GM23338 (cell line): ENCODE data around the gene FUT1. TPM values are rescaled to one million over a fixed set of nuclear protein-coding genes. Genes with fewer than 3 reads are reported as not detected.
A peak's percentile ranks its signal among the peaks of the same experiment; 100 is the strongest.

Experiments
- ATAC-seq: fragments of 200-7000 bp; cut with Tn5 transposase; 3 replicates; pipeline ENCODE4 v1.9.1; 2020
- DNase-seq: peaks from one replicate; pipeline ENCODE4 v3.0.0-alpha.2; 2015; ENCODE audit warnings: low spot score
- H2AFZ ChIP-seq: fragments of 200-600 bp; sonication (generic); 2 replicates; pipeline ENCODE4 v1.8.0; 2016; ENCODE audit warnings: antibody characterized with exemption, mild to moderate bottlenecking, moderate library complexity
- H3F3A ChIP-seq: fragments of 200-600 bp; sonication (generic); replicated peaks from 2 replicates; pipeline ENCODE4 v1.8.0; 2017; ENCODE audit warnings: antibody characterized with exemption, mixed run types, low read depth
- H3K27ac ChIP-seq: fragments of 200-600 bp; sonication (generic); 2 replicates; pipeline ENCODE4 v1.6.1; 2016; ENCODE audit warnings: low read depth
- H3K27me3 ChIP-seq: fragments of 200-600 bp; sonication (generic); 2 replicates; pipeline ENCODE4 v1.8.0; 2016; ENCODE audit warnings: mild to moderate bottlenecking, mixed run types, moderate library complexity; ENCODE audit not compliant: insufficient read depth
- H3K36me3 ChIP-seq: fragments of 200-600 bp; sonication (generic); 2 replicates; pipeline ENCODE4 v1.8.0; 2016; ENCODE audit warnings: mild to moderate bottlenecking; ENCODE audit not compliant: insufficient read depth
- H3K4me1 ChIP-seq: fragments of 200-600 bp; sonication (generic); 2 replicates; pipeline ENCODE4 v1.8.0; 2016; ENCODE audit warnings: mild to moderate bottlenecking, moderate library complexity; ENCODE audit not compliant: insufficient read depth
- H3K4me2 ChIP-seq: fragments of 200-600 bp; sonication (generic); 2 replicates; pipeline ENCODE4 v1.7.1; 2017; ENCODE audit warnings: mixed run types
- H3K4me3 ChIP-seq: fragments of 200-600 bp; sonication (generic); 2 replicates; pipeline ENCODE4 v1.6.1; 2016; ENCODE audit warnings: mixed run types
- H3K79me2 ChIP-seq: fragments of 200-600 bp; sonication (generic); replicated peaks from 2 replicates; pipeline ENCODE4 v1.8.0; 2017; ENCODE audit warnings: mild to moderate bottlenecking; ENCODE audit not compliant: insufficient read depth
- H3K9me2 ChIP-seq: fragments of 200-600 bp; sonication (generic); 2 replicates; pipeline ENCODE4 v1.8.0; 2017; ENCODE audit not compliant: insufficient read depth
- H4K20me1 ChIP-seq: fragments of 200-600 bp; sonication (generic); replicated peaks from 2 replicates; pipeline ENCODE4 v1.8.0; 2017; ENCODE audit warnings: mild to moderate bottlenecking; ENCODE audit not compliant: insufficient read depth
- H3K27ac Mint-ChIP-seq: 2 replicates; pipeline ENCODE4 v1.8.0; 2020; ENCODE audit warnings: inconsistent platforms, mild to moderate bottlenecking, moderate library complexity, mixed read lengths
- H3K27me3 Mint-ChIP-seq: 3 replicates; pipeline ENCODE4 v1.8.0; 2022; ENCODE audit warnings: low read depth, mild to moderate bottlenecking, moderate library complexity, mixed read lengths, inconsistent platforms; ENCODE audit not compliant: insufficient read depth, poor library complexity
- H3K36me3 Mint-ChIP-seq: 3 replicates; pipeline ENCODE4 v1.8.0; 2021; ENCODE audit warnings: low read depth, mild to moderate bottlenecking, inconsistent platforms, moderate library complexity, mixed read lengths
- H3K4me1 Mint-ChIP-seq: 3 replicates; pipeline ENCODE4 v1.8.0; 2020; ENCODE audit warnings: mild to moderate bottlenecking, inconsistent platforms, mixed read lengths
- H3K4me3 Mint-ChIP-seq: 3 replicates; pipeline ENCODE4 v1.8.0; 2021; ENCODE audit warnings: moderate library complexity, mild to moderate bottlenecking, inconsistent platforms, mixed read lengths
- H3K9me3 Mint-ChIP-seq: 3 replicates; pipeline ENCODE4 v1.8.0; 2020; ENCODE audit warnings: moderate library complexity, mild to moderate bottlenecking, inconsistent platforms, mixed read lengths
- CREB1 ChIP-seq: fragments of 250-450 bp; sonication (Bioruptor Pico); IDR thresholded peaks from 2 replicates; pipeline ENCODE4 v1.5.0; 2020; ENCODE audit warnings: low read depth, mild to moderate bottlenecking, moderate library complexity
- EZH2 ChIP-seq: fragments of 200-600 bp; sonication (generic); IDR thresholded peaks from one replicate; pipeline ENCODE4 v1.8.0; 2017; ENCODE audit warnings: antibody characterized with exemption, mild to moderate bottlenecking, low read depth; ENCODE audit not compliant: unreplicated experiment
- EZH2phosphoT487 ChIP-seq: fragments of 200-600 bp; sonication (generic); IDR thresholded peaks from one replicate; pipeline ENCODE4 v1.8.1; 2018; ENCODE audit warnings: antibody characterized with exemption; ENCODE audit not compliant: unreplicated experiment
- JUNB ChIP-seq: IDR thresholded peaks from one replicate; pipeline ENCODE4 v1.6.1; 2016; ENCODE audit warnings: antibody characterized with exemption; ENCODE audit not compliant: unreplicated experiment
- NANOG ChIP-seq: IDR thresholded peaks from 2 replicates; pipeline ENCODE4 v1.6.1; 2016; ENCODE audit warnings: antibody characterized with exemption, borderline replicate concordance
- POLR2AphosphoS5 ChIP-seq: IDR thresholded peaks from 2 replicates; pipeline ENCODE4 v1.6.1; 2016; ENCODE audit warnings: antibody characterized with exemption, low read depth
- STAT1 ChIP-seq: IDR thresholded peaks from one replicate; pipeline ENCODE4 v1.6.1; 2016; ENCODE audit warnings: antibody characterized with exemption; ENCODE audit not compliant: unreplicated experiment
- ZNF114 ChIP-seq: fragments of 250-450 bp; sonication (Bioruptor Pico); IDR thresholded peaks from 2 replicates; pipeline ENCODE4 v1.5.0; 2020; ENCODE audit warnings: mild to moderate bottlenecking, moderate library complexity
- ZNF331 ChIP-seq: fragments of 250-450 bp; sonication (Bioruptor Pico); IDR thresholded peaks from 2 replicates; pipeline ENCODE4 v1.5.0; 2020; ENCODE audit warnings: low read depth, mild to moderate bottlenecking, moderate library complexity
- polyA plus RNA-seq: library from polyadenylated mRNA; unstranded; fragments of >200 nt; fragmentation: Nextera tagmentation; extraction: Ambion mirVana; gene quantifications from 2 replicates; pipeline ENCODE4 v1.2.1, GENCODE V29; 2016
- total RNA-seq: library from RNA; depleted of rRNA; stranded (reverse); fragments of >200 nt; shearing (Covaris generic); gene quantifications from 2 replicates; pipeline ENCODE4 v1.2.3, GENCODE V29; 2014
- TF ChIP-seq, protein P1 (sequence below): IDR thresholded peaks from 2 replicates; pipeline ENCODE4 v1.6.1; 2016; ENCODE audit warnings: antibody characterized with exemption
- TF ChIP-seq, protein P2 (sequence below): fragments of 250-450 bp; sonication (Bioruptor Pico); IDR thresholded peaks from 2 replicates; pipeline ENCODE4 v1.5.0; 2020; ENCODE audit warnings: mild to moderate bottlenecking, moderate library complexity

FUT1 gene
- total and polyA plus RNA-seq, 2 experiments from 2014 or later = 4.4 to 20.8 TPM

DNA sequence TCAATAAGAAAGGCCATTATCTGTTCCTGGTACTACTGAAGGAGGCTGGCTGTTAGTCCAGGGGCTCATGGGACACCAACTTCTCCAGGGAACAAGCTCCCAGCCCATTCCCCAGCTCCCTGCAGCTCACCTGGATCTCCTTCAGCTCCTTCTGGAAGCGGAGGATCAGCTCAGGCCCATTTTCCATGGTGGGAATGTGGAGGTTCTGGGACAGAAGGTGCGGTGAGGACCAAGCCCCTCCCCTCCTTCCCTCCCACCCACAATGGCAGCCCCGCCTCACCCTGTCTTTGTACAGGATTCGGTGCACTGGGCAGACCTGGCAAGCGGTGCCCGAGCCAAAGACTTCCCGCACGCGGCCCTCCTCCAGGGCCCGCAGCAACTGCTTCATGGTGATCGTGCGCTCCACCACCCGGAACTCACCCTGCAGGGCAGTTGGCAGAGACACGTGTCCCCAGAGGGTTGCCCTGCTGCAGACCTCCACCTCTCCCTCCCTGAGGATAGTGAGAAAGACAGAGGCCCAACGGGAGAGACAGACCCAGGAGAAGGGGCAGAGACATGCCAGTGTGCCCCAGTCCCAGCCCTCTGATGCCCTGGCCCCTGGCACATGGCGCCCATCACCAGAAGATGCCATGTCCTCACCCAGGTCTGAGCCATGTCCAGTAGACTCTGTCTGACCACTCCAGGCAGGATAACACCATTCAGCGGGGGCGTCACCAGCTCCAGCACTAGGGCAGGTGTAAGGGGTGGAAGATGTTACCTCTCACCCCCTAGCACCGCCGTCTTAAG, 44.0 kb upstream of the FUT1 start:
- Histone ChIP-seq H3K36me3 (no peaks in the 10 kb centered on the region), H3K27ac (no peak overlapping the region), H4K20me1 (no peaks in the 10 kb centered on the region), H3K9me2 (no peaks in the 10 kb centered on the region), H3K79me2 (no peaks in the 10 kb centered on the region), H3K27me3 (no peaks in the 10 kb centered on the region), H3F3A (peaks cover 5% of the 10 kb centered on the region; the same call in 1 of the 2 replicates), H3K4me2 (no peak overlapping the region), H3K4me3 (no peak overlapping the region), H2AFZ (no peak overlapping the region), H3K4me1 (peaks cover 14% of the 10 kb centered on the region)
- H3K36me3 Mint-ChIP-seq = no peaks in the 10 kb centered on the region; the same call in 2 of the 3 replicates
- no peak overlapping the region for H3K4me3 Mint-ChIP-seq
- peaks cover 12% of the 10 kb centered on the region for H3K27me3 Mint-ChIP-seq
- peaks cover 26% of the 10 kb centered on the region; the same call in 2 of the 3 replicates for H3K4me1 Mint-ChIP-seq
- no peak for DNase-seq
- H3K9me3 Mint-ChIP-seq = no peaks in the 10 kb centered on the region
- no peak for ATAC-seq
- no peak overlapping the region for H3K27ac Mint-ChIP-seq
- TF ChIP-seq NANOG (no peak), ZNF114 (CRISPR knock-in tag) (no peak), EZH2 (no peak), STAT1 (no peak), CREB1 (CRISPR knock-in tag) (no peak)

DNA sequence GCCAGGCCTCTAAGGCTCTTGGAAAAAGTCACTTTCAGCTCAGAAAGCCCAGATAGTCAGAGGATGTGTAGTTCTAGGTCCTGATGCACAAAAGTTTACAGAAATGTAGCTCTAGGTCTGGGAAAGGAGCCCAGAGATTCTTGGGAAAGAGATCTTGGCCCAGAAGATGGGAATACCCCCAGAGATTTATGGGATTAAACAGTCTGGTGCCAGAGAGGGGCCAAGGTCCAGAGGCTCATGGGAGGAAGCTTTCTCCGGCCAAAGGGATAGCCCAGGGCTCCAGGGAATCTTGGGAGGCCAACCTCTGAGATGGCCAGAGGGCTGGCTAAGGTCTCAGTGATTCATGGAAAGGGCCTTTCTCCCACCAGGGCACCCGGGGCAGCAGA, 43.2 kb upstream of the FUT1 start:
- Mint-ChIP-seq H3K36me3 (no peaks in the 10 kb centered on the region; the same call in 2 of the 3 replicates), H3K27me3 (peaks cover 12% of the 10 kb centered on the region), H3K4me1 (peaks cover 26% of the 10 kb centered on the region; the same call in 2 of the 3 replicates), H3K27ac (0 out of 2 replicates have a peak overlapping the region, but pooled peaks have one; percentile 99), H3K9me3 (no peaks in the 10 kb centered on the region), H3K4me3 (peak overlapping the region; percentile 95; the same call in 1 of the 3 replicates)
- Histone ChIP-seq H3F3A (peaks cover 5% of the 10 kb centered on the region; the same call in 1 of the 2 replicates), H3K36me3 (no peaks in the 10 kb centered on the region), H2AFZ (no peak overlapping the region), H3K4me2 (no peak overlapping the region), H3K4me3 (no peak overlapping the region), H3K79me2 (no peaks in the 10 kb centered on the region), H3K27me3 (no peaks in the 10 kb centered on the region), H3K27ac (no peak overlapping the region), H3K9me2 (no peaks in the 10 kb centered on the region), H3K4me1 (peaks cover 14% of the 10 kb centered on the region), H4K20me1 (no peaks in the 10 kb centered on the region)
- no peak for DNase-seq
- no peak for ATAC-seq
- TF ChIP-seq EZH2 (no peak), ZNF114 (CRISPR knock-in tag) (no peak), STAT1 (no peak), EZH2phosphoT487 (no peak), POLR2AphosphoS5 (no peak), CREB1 (CRISPR knock-in tag) (no peak), JUNB (no peak), NANOG (no peak), ZNF331 (CRISPR knock-in tag) (no peak)
- TF ChIP-seq, protein P1, sequence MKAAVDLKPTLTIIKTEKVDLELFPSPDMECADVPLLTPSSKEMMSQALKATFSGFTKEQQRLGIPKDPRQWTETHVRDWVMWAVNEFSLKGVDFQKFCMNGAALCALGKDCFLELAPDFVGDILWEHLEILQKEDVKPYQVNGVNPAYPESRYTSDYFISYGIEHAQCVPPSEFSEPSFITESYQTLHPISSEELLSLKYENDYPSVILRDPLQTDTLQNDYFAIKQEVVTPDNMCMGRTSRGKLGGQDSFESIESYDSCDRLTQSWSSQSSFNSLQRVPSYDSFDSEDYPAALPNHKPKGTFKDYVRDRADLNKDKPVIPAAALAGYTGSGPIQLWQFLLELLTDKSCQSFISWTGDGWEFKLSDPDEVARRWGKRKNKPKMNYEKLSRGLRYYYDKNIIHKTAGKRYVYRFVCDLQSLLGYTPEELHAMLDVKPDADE = no peak
- TF ChIP-seq, protein P2, sequence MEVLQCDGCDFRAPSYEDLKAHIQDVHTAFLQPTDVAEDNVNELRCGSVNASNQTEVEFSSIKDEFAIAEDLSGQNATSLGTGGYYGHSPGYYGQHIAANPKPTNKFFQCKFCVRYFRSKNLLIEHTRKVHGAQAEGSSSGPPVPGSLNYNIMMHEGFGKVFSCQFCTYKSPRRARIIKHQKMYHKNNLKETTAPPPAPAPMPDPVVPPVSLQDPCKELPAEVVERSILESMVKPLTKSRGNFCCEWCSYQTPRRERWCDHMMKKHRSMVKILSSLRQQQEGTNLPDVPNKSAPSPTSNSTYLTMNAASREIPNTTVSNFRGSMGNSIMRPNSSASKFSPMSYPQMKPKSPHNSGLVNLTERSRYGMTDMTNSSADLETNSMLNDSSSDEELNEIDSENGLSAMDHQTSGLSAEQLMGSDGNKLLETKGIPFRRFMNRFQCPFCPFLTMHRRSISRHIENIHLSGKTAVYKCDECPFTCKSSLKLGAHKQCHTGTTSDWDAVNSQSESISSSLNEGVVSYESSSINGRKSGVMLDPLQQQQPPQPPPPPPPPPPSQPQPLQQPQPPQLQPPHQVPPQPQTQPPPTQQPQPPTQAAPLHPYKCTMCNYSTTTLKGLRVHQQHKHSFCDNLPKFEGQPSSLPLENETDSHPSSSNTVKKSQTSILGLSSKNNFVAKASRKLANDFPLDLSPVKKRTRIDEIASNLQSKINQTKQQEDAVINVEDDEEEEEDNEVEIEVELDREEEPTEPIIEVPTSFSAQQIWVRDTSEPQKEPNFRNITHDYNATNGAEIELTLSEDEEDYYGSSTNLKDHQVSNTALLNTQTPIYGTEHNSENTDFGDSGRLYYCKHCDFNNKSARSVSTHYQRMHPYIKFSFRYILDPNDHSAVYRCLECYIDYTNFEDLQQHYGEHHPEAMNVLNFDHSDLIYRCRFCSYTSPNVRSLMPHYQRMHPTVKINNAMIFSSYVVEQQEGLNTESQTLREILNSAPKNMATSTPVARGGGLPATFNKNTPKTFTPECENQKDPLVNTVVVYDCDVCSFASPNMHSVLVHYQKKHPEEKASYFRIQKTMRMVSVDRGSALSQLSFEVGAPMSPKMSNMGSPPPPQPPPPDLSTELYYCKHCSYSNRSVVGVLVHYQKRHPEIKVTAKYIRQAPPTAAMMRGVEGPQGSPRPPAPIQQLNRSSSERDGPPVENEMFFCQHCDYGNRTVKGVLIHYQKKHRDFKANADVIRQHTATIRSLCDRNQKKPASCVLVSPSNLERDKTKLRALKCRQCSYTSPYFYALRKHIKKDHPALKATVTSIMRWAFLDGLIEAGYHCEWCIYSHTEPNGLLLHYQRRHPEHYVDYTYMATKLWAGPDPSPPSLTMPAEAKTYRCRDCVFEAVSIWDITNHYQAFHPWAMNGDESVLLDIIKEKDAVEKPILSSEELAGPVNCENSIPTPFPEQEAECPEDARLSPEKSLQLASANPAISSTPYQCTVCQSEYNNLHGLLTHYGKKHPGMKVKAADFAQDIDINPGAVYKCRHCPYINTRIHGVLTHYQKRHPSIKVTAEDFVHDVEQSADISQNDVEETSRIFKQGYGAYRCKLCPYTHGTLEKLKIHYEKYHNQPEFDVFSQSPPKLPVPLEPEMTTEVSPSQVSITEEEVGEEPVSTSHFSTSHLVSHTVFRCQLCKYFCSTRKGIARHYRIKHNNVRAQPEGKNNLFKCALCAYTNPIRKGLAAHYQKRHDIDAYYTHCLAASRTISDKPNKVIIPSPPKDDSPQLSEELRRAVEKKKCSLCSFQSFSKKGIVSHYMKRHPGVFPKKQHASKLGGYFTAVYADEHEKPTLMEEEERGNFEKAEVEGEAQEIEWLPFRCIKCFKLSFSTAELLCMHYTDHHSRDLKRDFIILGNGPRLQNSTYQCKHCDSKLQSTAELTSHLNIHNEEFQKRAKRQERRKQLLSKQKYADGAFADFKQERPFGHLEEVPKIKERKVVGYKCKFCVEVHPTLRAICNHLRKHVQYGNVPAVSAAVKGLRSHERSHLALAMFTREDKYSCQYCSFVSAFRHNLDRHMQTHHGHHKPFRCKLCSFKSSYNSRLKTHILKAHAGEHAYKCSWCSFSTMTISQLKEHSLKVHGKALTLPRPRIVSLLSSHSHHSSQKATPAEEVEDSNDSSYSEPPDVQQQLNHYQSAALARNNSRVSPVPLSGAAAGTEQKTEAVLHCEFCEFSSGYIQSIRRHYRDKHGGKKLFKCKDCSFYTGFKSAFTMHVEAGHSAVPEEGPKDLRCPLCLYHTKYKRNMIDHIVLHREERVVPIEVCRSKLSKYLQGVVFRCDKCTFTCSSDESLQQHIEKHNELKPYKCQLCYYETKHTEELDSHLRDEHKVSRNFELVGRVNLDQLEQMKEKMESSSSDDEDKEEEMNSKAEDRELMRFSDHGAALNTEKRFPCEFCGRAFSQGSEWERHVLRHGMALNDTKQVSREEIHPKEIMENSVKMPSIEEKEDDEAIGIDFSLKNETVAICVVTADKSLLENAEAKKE (CRISPR knock-in tag) = no peak
